BLaER1 treated with 17β-estradiol and CSF1 and Interleukin-3, amounts not matched to agents 10 nM and 100 nM (cell line): ENCODE measurements around the gene OCA2.

Source experiments
- H3K27ac ChIP-seq, 11 experiments: shearing (Covaris generic); formaldehyde crosslinking; 2 replicates each; pipeline ENCODE4 v1.8.1; 2022
- H3K27me3 ChIP-seq, 11 experiments: shearing (Covaris generic); formaldehyde crosslinking; 2 replicates each; pipeline ENCODE4 v1.8.1; 2022
- H3K36me3 ChIP-seq, 11 experiments: shearing (Covaris generic); formaldehyde crosslinking; 2 replicates each; pipeline ENCODE4 v1.8.1; 2022
- H3K4me1 ChIP-seq, 10 experiments: shearing (Covaris generic); formaldehyde crosslinking; 2 replicates each; pipeline ENCODE4 v1.8.1; 2022
- H3K4me2 ChIP-seq, 11 experiments: shearing (Covaris generic); formaldehyde crosslinking; 2 replicates each; pipeline ENCODE4 v1.8.1; 2022
- H3K4me3 ChIP-seq, 10 experiments: shearing (Covaris generic); formaldehyde crosslinking; 2 replicates each; pipeline ENCODE4 v1.8.1; 2022
- H3K9ac ChIP-seq, 11 experiments: shearing (Covaris generic); formaldehyde crosslinking; 2 replicates each; pipeline ENCODE4 v1.8.1; 2022
- H3K9me3 ChIP-seq, 11 experiments: shearing (Covaris generic); formaldehyde crosslinking; replicated peaks in 1 of 11; 2 replicates each; pipeline ENCODE4 v1.8.1; 2022
- H4K20me1 ChIP-seq, 11 experiments: shearing (Covaris generic); formaldehyde crosslinking; 2 replicates each; pipeline ENCODE4 v1.8.1; 2022
- Cebpa-rat ChIP-seq, 11 experiments: shearing (Covaris generic); IDR thresholded peaks; 2 replicates each; pipeline ENCODE4 v1.8.1; 2022

Gene OCA2

GRCh38 chr15:27989427-27989826, 109.7 kb downstream of the OCA2 start:
- no peak overlapping the region for H3K27ac ChIP-seq
- no peak overlapping the region for H3K9ac ChIP-seq
- no peaks in the 10 kb centered on the region for H3K36me3 ChIP-seq
- H3K4me3 ChIP-seq = no peak overlapping the region
- no peak overlapping the region for H3K4me2 ChIP-seq
- H4K20me1 ChIP-seq = no peaks in the 10 kb centered on the region
- H3K4me1 ChIP-seq = peaks cover 0 to 7% (median 0%) of the 10 kb centered on the region in 10 experiments; a peak in 4 of 20 replicates
- H3K9me3 ChIP-seq = 0 out of 22 replicates have a peak, but pooled peaks cover 0 to 8% (median 0%) of the 10 kb centered on the region in 11 experiments
- no peaks in the 10 kb centered on the region for H3K27me3 ChIP-seq
- TF ChIP-seq Cebpa-rat (IDR thresholded peaks at IDR 0.05) = no peak

DNA sequence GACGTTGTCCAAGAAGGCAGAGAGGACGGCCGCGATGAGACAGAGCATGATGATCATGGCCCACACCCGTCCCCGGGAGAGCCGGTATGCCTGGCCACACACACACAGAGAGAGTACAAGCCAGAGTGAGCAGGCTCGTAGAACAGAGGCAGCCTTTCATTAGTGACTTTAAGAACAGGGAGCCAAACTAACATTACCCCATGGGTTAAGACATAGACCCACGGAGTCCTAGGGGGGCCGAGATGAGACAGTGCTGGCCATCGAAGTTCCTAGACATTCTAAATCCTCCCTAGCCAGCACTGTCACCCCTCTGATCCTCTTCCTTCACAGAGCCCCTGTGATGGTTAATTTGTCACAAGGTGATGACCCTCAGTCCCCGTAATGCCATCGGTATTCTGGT, 114.0 kb downstream of the OCA2 start:
- Histone ChIP-seq H3K4me2 (peak overlapping the region in 5 of 11 experiments; percentile 7 to 30 (median 11); a peak in 2 of 22 replicates), H3K27ac (no peak overlapping the region), H3K9ac (no peak overlapping the region), H3K4me1 (peaks cover 0 to 18% (median 7%) of the 10 kb centered on the region in 10 experiments; a peak in 10 of 20 replicates), H3K9me3 (no peaks in the 10 kb centered on the region), H3K4me3 (no peak overlapping the region), H4K20me1 (no peaks in the 10 kb centered on the region), H3K36me3 (no peaks in the 10 kb centered on the region), H3K27me3 (no peaks in the 10 kb centered on the region)
- no peak for TF ChIP-seq Cebpa-rat (IDR thresholded peaks at IDR 0.05)

DNA sequence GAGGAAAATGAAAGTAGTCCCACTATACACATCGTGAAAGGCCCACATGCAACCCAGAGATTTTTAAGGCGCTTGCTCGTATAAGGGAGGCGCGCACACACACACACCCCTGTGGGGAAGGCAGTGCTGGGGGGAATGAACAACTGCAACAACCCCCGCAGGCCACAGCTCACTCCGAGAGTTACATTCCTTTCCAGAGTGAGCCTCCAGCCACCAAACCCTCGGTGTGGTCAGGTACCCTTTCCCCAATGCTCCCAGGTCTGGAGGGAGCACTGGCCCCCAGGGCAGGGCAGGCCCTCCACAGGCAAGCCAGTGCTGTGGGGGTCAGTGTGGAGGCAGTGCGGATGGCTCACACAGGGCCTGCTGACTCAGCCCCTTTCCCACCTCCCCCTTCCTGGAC, 115.6 kb downstream of the OCA2 start:
- Histone ChIP-seq H3K9me3 (no peaks in the 10 kb centered on the region), H3K9ac (no peak overlapping the region), H4K20me1 (no peaks in the 10 kb centered on the region), H3K36me3 (no peaks in the 10 kb centered on the region), H3K4me2 (no peak overlapping the region), H3K27me3 (no peaks in the 10 kb centered on the region), H3K27ac (no peak overlapping the region), H3K4me3 (no peak overlapping the region), H3K4me1 (peaks cover 0 to 18% (median 7%) of the 10 kb centered on the region in 10 experiments; a peak in 10 of 20 replicates)
- TF ChIP-seq Cebpa-rat (IDR thresholded peaks at IDR 0.05) = no peak

GRCh38 chr15:27977696-27978095, 121.4 kb downstream of the OCA2 start:
- peaks cover 0 to 9% (median 4%) of the 10 kb centered on the region in 11 experiments; a peak in 6 of 22 replicates for H3K9me3 ChIP-seq
- no peak overlapping the region for H3K4me3 ChIP-seq
- H3K9ac ChIP-seq = no peak overlapping the region
- H3K27ac ChIP-seq = no peak overlapping the region
- no peaks in the 10 kb centered on the region for H3K36me3 ChIP-seq
- no peaks in the 10 kb centered on the region for H4K20me1 ChIP-seq
- H3K27me3 ChIP-seq = no peaks in the 10 kb centered on the region
- H3K4me2 ChIP-seq = no peak overlapping the region
- peaks cover 4 to 16% (median 8%) of the 10 kb centered on the region in 10 experiments; a peak in 14 of 20 replicates for H3K4me1 ChIP-seq
- TF ChIP-seq Cebpa-rat (IDR thresholded peaks at IDR 0.05) = no peak

- peaks cover 0 to 9% (median 5%) of the 10 kb centered on the region in 11 experiments; a peak in 7 of 22 replicates for H3K9me3 ChIP-seq
- no peak overlapping the region for H3K4me2 ChIP-seq
- no peaks in the 10 kb centered on the region for H4K20me1 ChIP-seq
- H3K9ac ChIP-seq = no peak overlapping the region
- H3K27ac ChIP-seq = no peak overlapping the region
- H3K27me3 ChIP-seq = no peaks in the 10 kb centered on the region
- no peaks in the 10 kb centered on the region for H3K36me3 ChIP-seq
- H3K4me3 ChIP-seq = no peak overlapping the region
- H3K4me1 ChIP-seq = peaks cover 4 to 18% (median 11%) of the 10 kb centered on the region in 10 experiments; a peak in 15 of 20 replicates
- no peak for TF ChIP-seq Cebpa-rat (IDR thresholded peaks at IDR 0.05)
These were observed 125.2 kb downstream of the OCA2 start for GRCh38 chr15:27973886-27974285.

DNA sequence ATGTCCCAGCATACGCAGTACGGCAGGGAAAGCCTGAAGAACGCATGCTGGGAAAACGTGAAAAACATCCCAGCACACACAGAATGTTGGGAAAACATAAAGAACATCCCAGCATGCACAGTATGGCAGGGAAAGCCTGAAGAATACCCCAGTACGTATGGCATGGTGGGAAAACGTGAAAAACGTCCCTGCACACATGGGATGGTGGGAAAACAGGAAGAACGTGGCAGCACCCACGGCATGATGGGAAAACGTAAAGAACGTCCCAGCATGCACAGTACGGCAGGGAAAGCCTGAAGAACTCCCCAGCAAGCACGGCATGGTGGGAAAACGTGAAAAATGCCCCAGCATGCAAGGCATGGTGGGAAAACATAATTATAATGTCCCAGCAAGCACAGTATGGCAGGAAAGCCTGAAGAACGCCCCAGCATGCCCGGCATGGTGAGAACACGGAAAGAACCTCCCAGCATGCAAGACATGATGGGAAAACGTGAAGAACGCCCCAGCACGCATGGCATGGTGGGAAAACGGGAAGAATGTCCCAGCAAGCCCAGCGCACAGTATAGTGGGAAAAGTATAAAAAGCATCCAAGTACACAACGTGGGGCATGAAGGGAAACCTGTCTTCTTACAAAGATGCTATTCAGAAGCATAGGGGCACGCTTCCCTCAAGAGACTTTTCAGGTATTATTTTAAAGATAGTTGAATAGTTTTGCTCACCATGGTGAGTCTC, 128.3 kb downstream of the OCA2 start:
- Histone ChIP-seq H3K36me3 (no peaks in the 10 kb centered on the region), H4K20me1 (no peaks in the 10 kb centered on the region), H3K9ac (no peak overlapping the region), H3K27me3 (no peaks in the 10 kb centered on the region), H3K4me3 (no peak overlapping the region), H3K4me2 (peak overlapping the region in 8 of 11 experiments; percentile 3 to 69 (median 40); a peak in 14 of 22 replicates), H3K4me1 (peaks cover 4 to 18% (median 11%) of the 10 kb centered on the region in 10 experiments; a peak in 15 of 20 replicates), H3K27ac (no peak overlapping the region), H3K9me3 (peaks cover 0 to 9% (median 5%) of the 10 kb centered on the region in 11 experiments; a peak in 7 of 22 replicates)
- no peak for TF ChIP-seq Cebpa-rat (IDR thresholded peaks at IDR 0.05)

GRCh38 chr15:27967541-27967940, 131.6 kb downstream of the OCA2 start:
- Histone ChIP-seq H3K9ac (no peak overlapping the region), H3K27me3 (no peaks in the 10 kb centered on the region), H3K27ac (no peak overlapping the region), H3K4me3 (no peak overlapping the region), H3K4me1 (peaks cover 0 to 12% (median 10%) of the 10 kb centered on the region in 10 experiments; a peak in 11 of 20 replicates), H3K9me3 (peaks cover 0 to 7% (median 0%) of the 10 kb centered on the region in 11 experiments; a peak in 6 of 22 replicates), H3K36me3 (no peaks in the 10 kb centered on the region), H3K4me2 (no peak overlapping the region), H4K20me1 (no peaks in the 10 kb centered on the region)
- TF ChIP-seq Cebpa-rat (IDR thresholded peaks at IDR 0.05) = no peak

DNA sequence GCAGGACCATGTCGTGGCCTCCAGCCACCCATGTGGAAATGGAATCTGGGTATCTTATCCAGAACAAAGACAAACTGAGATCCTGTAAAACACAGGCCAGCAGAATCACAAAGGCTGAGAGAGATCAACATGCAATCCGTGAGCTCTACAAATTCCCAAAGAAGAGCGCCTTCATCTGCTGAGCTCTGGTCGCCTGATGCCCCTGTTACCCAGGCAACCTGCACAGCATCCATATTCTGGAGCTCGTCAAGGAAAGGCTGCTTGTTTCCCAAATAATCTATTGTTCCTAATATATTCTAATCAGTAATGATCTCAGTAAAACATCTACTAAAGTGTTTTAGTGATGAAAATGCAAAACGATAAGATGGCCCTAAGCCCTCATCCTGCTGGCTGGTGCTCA, 133.6 kb downstream of the OCA2 start:
- TF ChIP-seq Cebpa-rat (IDR thresholded peaks at IDR 0.05) = no peak
- Histone ChIP-seq H4K20me1 (no peaks in the 10 kb centered on the region), H3K9me3 (peaks cover 0 to 6% (median 5%) of the 10 kb centered on the region in 11 experiments; a peak in 13 of 22 replicates), H3K4me3 (no peak overlapping the region), H3K9ac (no peak overlapping the region), H3K27ac (no peak overlapping the region), H3K27me3 (no peaks in the 10 kb centered on the region), H3K4me2 (no peak overlapping the region), H3K4me1 (peaks cover 0 to 9% (median 7%) of the 10 kb centered on the region in 10 experiments; a peak in 11 of 20 replicates), H3K36me3 (no peaks in the 10 kb centered on the region)

DNA sequence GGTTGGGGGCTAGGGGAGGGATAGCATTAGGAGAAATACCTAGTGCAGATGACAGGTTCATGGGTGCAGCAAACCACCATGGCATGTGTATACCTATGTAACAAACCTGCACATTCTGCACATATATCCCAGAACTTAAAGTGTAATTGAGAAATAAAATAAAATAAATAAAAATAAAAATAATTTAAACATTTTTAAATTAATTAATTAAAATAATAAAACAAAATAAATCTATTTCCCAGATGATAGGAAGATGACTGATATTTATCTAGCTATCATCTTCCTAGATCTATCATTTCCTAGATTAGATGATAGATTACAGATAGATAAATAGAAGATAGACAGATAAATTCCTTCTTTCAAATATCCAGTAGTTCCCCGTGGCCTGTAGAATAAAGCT, 137.3 kb downstream of the OCA2 start:
- Histone ChIP-seq H3K27ac (no peak overlapping the region), H3K4me3 (no peak overlapping the region), H3K9ac (no peak overlapping the region), H3K4me2 (no peak overlapping the region), H3K9me3 (peaks cover 0 to 11% (median 5%) of the 10 kb centered on the region in 11 experiments; a peak in 13 of 22 replicates), H4K20me1 (no peaks in the 10 kb centered on the region), H3K4me1 (peaks cover 15 to 31% (median 24%) of the 10 kb centered on the region in 10 experiments), H3K36me3 (no peaks in the 10 kb centered on the region), H3K27me3 (no peaks in the 10 kb centered on the region)
- TF ChIP-seq Cebpa-rat (IDR thresholded peaks at IDR 0.05) = no peak
